H1 (cell line): ENCODE data around the gene C1orf21. TPM values are rescaled to one million over a fixed set of nuclear protein-coding genes. Genes with fewer than 3 reads are reported as not detected.

Experiments used
- CTCF ChIA-PET: fragments of 300-600 bp; sonication (Branson Sonifier 250); formaldehyde crosslinking; loops from one replicate; lab custom pipeline; 2021; ENCODE audit not compliant: partially characterized antibody; lab: Charles Lee
- POLR2A ChIA-PET: fragments of 300-600 bp; sonication (Branson Sonifier 250); formaldehyde crosslinking; loops from one replicate; lab custom pipeline; 2021; ENCODE audit warnings: inconsistent platforms; ENCODE audit not compliant: partially characterized antibody; lab: Charles Lee
- DNase-seq, 2 experiments: peaks; one replicate each; pipeline versions ENCODE4 v3.0.0 to v3.0.0-alpha.2; 2010 to 2022; ENCODE audit warnings: low spot score in 2 of 2, low read depth in 1 of 2, mixed read lengths in 1 of 2
- FAIRE-seq: peaks from 2 replicates; lab custom pipeline; 2011; peaks lifted over from hg19 to GRCh38; lab: Jason Lieb, UNC
- H2AFZ ChIP-seq: 2 replicates; pipeline ENCODE4 v1.8.1; 2012; ENCODE audit warnings: low read length, inconsistent platforms
- H2AK5ac ChIP-seq: 2 replicates; pipeline ENCODE4 v1.6.1; 2013; ENCODE audit warnings: low read depth, low read length
- H2BK120ac ChIP-seq: replicated peaks from 2 replicates; pipeline ENCODE3; 2013; ENCODE audit warnings: low read depth, low read length, inconsistent platforms
- H2BK12ac ChIP-seq: 2 replicates; pipeline ENCODE4 v1.6.1; 2013; ENCODE audit warnings: low read depth, low read length
- H2BK15ac ChIP-seq: 2 replicates; pipeline ENCODE4 v1.6.1; 2013; ENCODE audit warnings: low read length
- H2BK20ac ChIP-seq: 2 replicates; pipeline ENCODE4 v1.6.1; 2013; ENCODE audit warnings: low read length
- H2BK5ac ChIP-seq: 2 replicates; pipeline ENCODE4 v1.6.1; 2013; ENCODE audit warnings: low read depth, low read length
- H3K14ac ChIP-seq: 2 replicates; pipeline ENCODE4 v1.6.1; 2013; ENCODE audit warnings: inconsistent platforms; ENCODE audit not compliant: insufficient read length
- H3K18ac ChIP-seq: 2 replicates; pipeline ENCODE4 v1.6.1; 2013; ENCODE audit warnings: low read length; ENCODE audit errors: extremely low read depth
- H3K23ac ChIP-seq: 2 replicates; pipeline ENCODE4 v1.6.1; 2013; ENCODE audit warnings: inconsistent platforms; ENCODE audit not compliant: insufficient read length
- H3K23me2 ChIP-seq: 2 replicates; pipeline ENCODE4 v1.6.1; 2013; ENCODE audit warnings: low read depth, low read length
- H3K27ac ChIP-seq: 2 replicates; pipeline ENCODE4 v1.6.1; 2011; ENCODE audit warnings: low read depth, low read length, inconsistent platforms
- H3K27me3 ChIP-seq, 4 experiments: replicated peaks in 1 of 4; 1 replicate in 1 of 4; 2 replicates in 3 of 4; pipeline versions ENCODE4 v1.6.1 to v1.8.1; 2011 to 2013; ENCODE audit warnings: low read length in 3 of 4, mild to moderate bottlenecking in 3 of 4, inconsistent platforms in 2 of 4, mixed read lengths in 2 of 4, moderate library complexity in 1 of 4; ENCODE audit not compliant: control insufficient read depth in 3 of 4, insufficient read depth in 3 of 4; ENCODE audit errors: extremely low read depth in 1 of 4
- H3K36me3 ChIP-seq, 4 experiments: 2 replicates each; pipeline versions ENCODE4 v1.6.1 to v1.8.1; 2011 to 2013; ENCODE audit warnings: mild to moderate bottlenecking in 4 of 4, low read length in 3 of 4, moderate library complexity in 2 of 4, control low read depth in 1 of 4, inconsistent platforms in 1 of 4; ENCODE audit not compliant: insufficient read depth in 4 of 4, control insufficient read depth in 2 of 4
- H3K4ac ChIP-seq: replicated peaks from 2 replicates; pipeline ENCODE3; 2013; ENCODE audit warnings: low read length, low read depth, mixed read lengths, inconsistent platforms; ENCODE audit not compliant: insufficient read length
- H3K4me1 ChIP-seq, 4 experiments: replicated peaks in 1 of 4; 1 replicate in 1 of 4; 2 replicates in 3 of 4; pipeline versions ENCODE4 v1.6.1 to v1.8.1; 2011 to 2013; ENCODE audit warnings: low read length in 3 of 4, inconsistent platforms in 2 of 4, mixed read lengths in 1 of 4; ENCODE audit not compliant: insufficient read depth in 4 of 4, control insufficient read depth in 3 of 4
- H3K4me2 ChIP-seq, 2 experiments: 2 replicates each; pipeline versions ENCODE4 v1.6.1 to v1.8.1; 2011 to 2013; ENCODE audit warnings: low read depth in 2 of 2, low read length in 2 of 2, control low read depth in 1 of 2, inconsistent platforms in 1 of 2, mild to moderate bottlenecking in 1 of 2; ENCODE audit not compliant: insufficient read depth in 1 of 2
- H3K4me3 ChIP-seq, 4 experiments: fragments of 200-600, 300-600 bp in 1 of 4; sonication (generic), shearing (Covaris generic), sonication (Bioruptor Twin) in 1 of 4; 2 replicates each; pipeline versions ENCODE4 v1.5.1 to v1.8.1; 2011 to 2016; ENCODE audit warnings: low read length in 4 of 4, low read depth in 3 of 4, control low read depth in 2 of 4, inconsistent platforms in 2 of 4, mild to moderate bottlenecking in 2 of 4, mixed read lengths in 1 of 4, moderate library complexity in 1 of 4; ENCODE audit not compliant: insufficient read depth in 2 of 4; ENCODE audit errors: extremely low read depth in 1 of 4
- H3K56ac ChIP-seq: replicated peaks from 2 replicates; pipeline ENCODE3; 2013; ENCODE audit warnings: low read depth, mild to moderate bottlenecking, mixed read lengths, low read length, inconsistent platforms; ENCODE audit not compliant: insufficient read length
- H3K79me1 ChIP-seq: 2 replicates; pipeline ENCODE4 v1.6.1; 2013; ENCODE audit warnings: low read depth, low read length, control low read depth
- H3K79me2 ChIP-seq, 2 experiments: 2 replicates each; pipeline versions ENCODE4 v1.6.1 to v1.8.1; 2012 to 2013; ENCODE audit warnings: low read length in 2 of 2, mild to moderate bottlenecking in 2 of 2, inconsistent platforms in 1 of 2; ENCODE audit not compliant: insufficient read depth in 2 of 2, control insufficient read depth in 1 of 2
- H3K9ac ChIP-seq, 4 experiments: replicated peaks in 1 of 4; 1 replicate in 1 of 4; 2 replicates in 3 of 4; pipeline versions ENCODE4 v1.6.1 to v1.8.1; 2011 to 2013; ENCODE audit warnings: low read depth in 3 of 4, low read length in 3 of 4, control low read depth in 2 of 4, mild to moderate bottlenecking in 2 of 4, moderate library complexity in 2 of 4, inconsistent platforms in 1 of 4; ENCODE audit errors: extremely low read depth in 1 of 4
- H3K9me3 ChIP-seq, 2 experiments: 2 replicates each; pipeline versions ENCODE4 v1.6.1 to v1.8.1; 2012 to 2013; ENCODE audit warnings: mild to moderate bottlenecking in 2 of 2, moderate library complexity in 2 of 2, control low read depth in 1 of 2, inconsistent platforms in 1 of 2, low read depth in 1 of 2, low read length in 1 of 2, mixed read lengths in 1 of 2; ENCODE audit not compliant: insufficient read depth in 2 of 2
- H4K20me1 ChIP-seq, 2 experiments: replicated peaks in 1 of 2; 2 replicates each; pipeline versions ENCODE3 to v1.8.1; 2011 to 2013; ENCODE audit warnings: inconsistent platforms in 2 of 2, low read length in 2 of 2, mild to moderate bottlenecking in 1 of 2; ENCODE audit not compliant: insufficient read depth in 2 of 2, control insufficient read depth in 1 of 2
- H4K5ac ChIP-seq: 2 replicates; pipeline ENCODE4 v1.6.1; 2013; ENCODE audit warnings: low read length, low read depth, mixed read lengths, inconsistent platforms; ENCODE audit not compliant: insufficient read length
- H4K8ac ChIP-seq: 2 replicates; pipeline ENCODE4 v1.8.0; 2013; ENCODE audit warnings: mild to moderate bottlenecking, moderate library complexity, low read length, inconsistent platforms; ENCODE audit not compliant: insufficient read depth; ENCODE audit errors: extremely low read depth
- H4K91ac ChIP-seq: replicated peaks from 2 replicates; pipeline ENCODE3; 2013; ENCODE audit warnings: low read length, mixed read lengths, inconsistent platforms; ENCODE audit not compliant: insufficient read length
- EGR1 ChIP-seq: IDR thresholded peaks from 2 replicates; pipeline ENCODE4 v1.6.1; 2011; ENCODE audit warnings: low read depth, low read length, borderline replicate concordance
- FOSL1 ChIP-seq: IDR thresholded peaks from 2 replicates; pipeline ENCODE4 v1.6.1; 2011; ENCODE audit warnings: mild to moderate bottlenecking, low read depth, low read length, moderate library complexity; ENCODE audit not compliant: insufficient read depth
- GABPA ChIP-seq: IDR thresholded peaks from 2 replicates; pipeline ENCODE4 v1.6.1; 2011; ENCODE audit warnings: mild to moderate bottlenecking, low read length, moderate library complexity, borderline replicate concordance; ENCODE audit not compliant: insufficient read depth
- JUN ChIP-seq: IDR thresholded peaks from 2 replicates; pipeline ENCODE4 v1.6.1; 2011; ENCODE audit warnings: low read depth, mild to moderate bottlenecking, improper control_type of control experiment, low read length
- KDM4A ChIP-seq: IDR thresholded peaks from one replicate; pipeline ENCODE4 v1.7.1; 2012; ENCODE audit warnings: low read depth, mild to moderate bottlenecking, moderate library complexity, low read length, inconsistent platforms; ENCODE audit not compliant: severe bottlenecking
- RAD21 ChIP-seq, 2 experiments: IDR thresholded peaks in 1 of 2; conservative IDR thresholded peaks in 1 of 2; 2 replicates each; pipeline ENCODE4 v1.6.1; 2011; ENCODE audit warnings: low read depth in 2 of 2, low read length in 2 of 2, improper control_type of control experiment in 1 of 2, inconsistent platforms in 1 of 2, mild to moderate bottlenecking in 1 of 2, moderate library complexity in 1 of 2
- RNF2 ChIP-seq: fragments of 200-900, 300-1000 bp; sonication (generic); IDR thresholded peaks from 2 replicates; pipeline ENCODE4 v1.7.1; 2016; ENCODE audit warnings: borderline replicate concordance, low read depth, mild to moderate bottlenecking, antibody characterized with exemption, low read length; ENCODE audit not compliant: poor library complexity, severe bottlenecking; ENCODE audit errors: missing control alignments
- SAP30 ChIP-seq: fragments of 300-600 bp; sonication (generic); IDR thresholded peaks from 2 replicates; pipeline ENCODE4 v1.7.1; 2012; ENCODE audit warnings: low read length, moderate library complexity, mild to moderate bottlenecking, inconsistent platforms; ENCODE audit not compliant: insufficient read depth, insufficient replicate concordance
- SP1 ChIP-seq: IDR thresholded peaks from 2 replicates; pipeline ENCODE4 v1.6.1; 2011; ENCODE audit warnings: low read depth, low read length
- SP4 ChIP-seq: IDR thresholded peaks from 2 replicates; pipeline ENCODE4 v1.6.1; 2012; ENCODE audit warnings: low read length, inconsistent platforms
- SUZ12 ChIP-seq: fragments of 200-600 bp; sonication (generic); IDR thresholded peaks from 2 replicates; pipeline ENCODE4 v1.6.1; 2012; ENCODE audit warnings: mild to moderate bottlenecking, inconsistent platforms, low read length, moderate library complexity, mixed read lengths
- WGBS, 2 experiments: shearing (Covaris generic) in 1 of 2; methylation state at CpG; one replicate each; pipeline versions ENCODE4 v1.1.6 to v1.1.7; 2013 to 2015; ENCODE audit warnings: low lambda C conversion rate in 2 of 2, mixed read lengths in 2 of 2, inconsistent platforms in 1 of 2, low coverage in 1 of 2, missing lambda C conversion rate in 1 of 2; ENCODE audit not compliant: insufficient replicate concordance in 2 of 2, insufficient coverage in 1 of 2, insufficient read length in 1 of 2; ENCODE audit errors: extremely low coverage in 1 of 2, missing lambda C conversion rate in 1 of 2; 5-methylcytosine and 5-hydroxymethylcytosine counted together
- polyA plus RNA-seq, 7 experiments: library from polyadenylated mRNA; depleted of rRNA in 3 of 7; stranded (reverse) in 5 of 7; unstranded in 2 of 7; fragments of >200 nt in 5 of 7; fragments of 200-250 nt in 2 of 7; gene quantifications; 1 replicate in 5 of 7; 2 replicates in 1 of 7; 4 replicates in 1 of 7; pipeline versions ENCODE4 v1.2.1 to v1.2.3, GENCODE V29; 2011 to 2013; ENCODE audit warnings: missing spikeins in 2 of 7, mixed read lengths in 2 of 7
- total RNA-seq: library from RNA; stranded (reverse); fragmentation: NEBNext Ultra II Directional; extraction: Animal tissue kit (Norgen Biotek cat#: 25700); gene quantifications from 2 replicates; pipeline ENCODE4 v1.2.1, GENCODE V29; 2021
- TF ChIP-seq, protein P1 (sequence below): IDR thresholded peaks from 2 replicates; pipeline ENCODE4 v1.6.1; 2011; ENCODE audit warnings: low read length, improper control_type of control experiment

The C1orf21 gene
- total and polyA plus RNA-seq, 2 of the 8 experiments (the other 6 are each of a cell fraction or from before 2014, with no cell fraction given): 16.6 to 51.0 TPM

DNA sequence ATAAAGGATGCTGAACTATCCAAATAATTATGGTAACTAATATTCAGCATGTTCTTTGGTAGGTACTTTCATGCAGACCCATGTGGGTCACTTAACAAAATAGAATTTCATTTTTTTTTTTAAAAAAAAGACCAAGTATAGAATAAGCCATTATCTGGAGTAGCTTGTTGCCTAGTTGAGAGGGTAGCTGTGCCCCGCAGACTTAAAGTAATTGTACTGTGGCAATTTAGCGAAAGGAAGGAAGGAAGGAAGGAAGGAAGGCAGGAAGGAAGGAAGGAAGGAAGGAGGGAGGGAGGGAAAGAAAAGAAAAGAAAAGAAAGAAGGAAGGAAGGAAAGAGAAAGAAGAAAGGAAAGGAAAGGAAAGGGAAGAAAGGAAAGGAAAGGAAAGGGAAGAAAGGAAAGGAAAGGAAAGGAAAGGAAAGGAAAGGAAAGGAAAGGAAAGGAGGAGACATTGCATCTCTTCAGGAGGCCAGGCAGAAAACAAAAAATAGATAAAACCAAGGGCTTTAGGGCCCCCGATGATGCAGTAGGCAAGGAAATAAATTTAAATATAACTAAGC, 35.3 kb upstream of the C1orf21 start:
- no peak overlapping the region for H2BK20ac ChIP-seq
- no peak for FAIRE-seq
- no peaks in the 10 kb centered on the region for H3K27me3 ChIP-seq
- WGBS, 2 experiments: 76% methylated on average over 3 of the region's 3 CpGs; no CpG with 5 or more reads in 1 of the 2 experiments
- POLR2A ChIA-PET: no interaction called here
- no peak overlapping the region for H2BK120ac ChIP-seq
- H4K20me1 ChIP-seq: no peaks in the 10 kb centered on the region
- no peak overlapping the region for H4K8ac ChIP-seq
- H3K79me1 ChIP-seq: no peaks in the 10 kb centered on the region
- H3K36me3 ChIP-seq: no peaks in the 10 kb centered on the region
- no peak overlapping the region for H2BK5ac ChIP-seq
- H2AFZ ChIP-seq: no peak overlapping the region
- no peak overlapping the region for H3K18ac ChIP-seq
- H3K56ac ChIP-seq: no peak overlapping the region
- H3K9me3 ChIP-seq: no peaks in the 10 kb centered on the region
- H3K9ac ChIP-seq: no peak overlapping the region
- no peak overlapping the region for H4K91ac ChIP-seq
- H3K4me1 ChIP-seq: 0 out of 7 replicates have a peak, but pooled peaks cover 0 to 2% (median 0%) of the 10 kb centered on the region in 4 experiments
- no peak overlapping the region for H3K4ac ChIP-seq
- no peak overlapping the region for H2BK15ac ChIP-seq
- no peak overlapping the region for H3K4me2 ChIP-seq
- no peak overlapping the region for H2BK12ac ChIP-seq
- no peak overlapping the region for H3K4me3 ChIP-seq
- H3K23me2 ChIP-seq: no peaks in the 10 kb centered on the region
- DNase-seq: no peak
- H2AK5ac ChIP-seq: no peak overlapping the region
- H3K27ac ChIP-seq: no peak overlapping the region
- H3K79me2 ChIP-seq: no peaks in the 10 kb centered on the region
- H3K23ac ChIP-seq: no peak overlapping the region
- CTCF ChIA-PET: no interaction called here
- H3K14ac ChIP-seq: no peak overlapping the region
- H4K5ac ChIP-seq: no peak overlapping the region
- TF ChIP-seq SP1 (no peak), SUZ12 (no peak), SAP30 (no peak), FOSL1 (no peak), SP4 (no peak), RNF2 (no peak), EGR1 (no peak), RAD21 (IDR thresholded peaks at IDR 0.05 in 1 of 2, conservative IDR thresholded peaks at IDR 0.05 in 1 of 2; ENCODE audit: low read depth in 2 of 2, low read length in 2 of 2) (no peak), JUN (no peak), KDM4A (no peak), GABPA (no peak)
- TF ChIP-seq, protein P1, sequence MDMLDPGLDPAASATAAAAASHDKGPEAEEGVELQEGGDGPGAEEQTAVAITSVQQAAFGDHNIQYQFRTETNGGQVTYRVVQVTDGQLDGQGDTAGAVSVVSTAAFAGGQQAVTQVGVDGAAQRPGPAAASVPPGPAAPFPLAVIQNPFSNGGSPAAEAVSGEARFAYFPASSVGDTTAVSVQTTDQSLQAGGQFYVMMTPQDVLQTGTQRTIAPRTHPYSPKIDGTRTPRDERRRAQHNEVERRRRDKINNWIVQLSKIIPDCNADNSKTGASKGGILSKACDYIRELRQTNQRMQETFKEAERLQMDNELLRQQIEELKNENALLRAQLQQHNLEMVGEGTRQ: no peak
